ENCODE data around the gene ABHD12.

GRCh38 chr20:25389401-25389857, 1.2 kb downstream of the ABHD12 start:
- no peak for TF ChIP-seq CTCF (IDR thresholded peaks at IDR 0.05)
- no peak for TF ChIP-seq EZH2 (IDR thresholded peaks at IDR 0.05; ENCODE audit: borderline replicate concordance, insufficient read depth, low read depth, low read length, poor library complexity, severe bottlenecking)
